Activated B cell treated with CpG ODN at 0.5 μM for 24 hours (primary cell): Measurements from ENCODE around the gene GRM2. TPM values are rescaled to one million over a fixed set of nuclear protein-coding genes. Genes with fewer than 3 reads are reported as not detected.
"Not testable (repeated sequence)": the region's sequence is repeated elsewhere in the genome, so short reads cannot be mapped to it uniquely, and the experiment has no call there.

Source experiments
- ATAC-seq: fragments of 200-7000 bp; cut with Tn5 transposase; one replicate; pipeline ENCODE4 v1.10.0; 2021; ENCODE audit warnings: low read depth, mild to moderate bottlenecking, moderate library complexity
- CTCF ChIA-PET: fragments of 350-600 bp; sonication (Branson Sonifier 250); formaldehyde crosslinking; loops from one replicate; lab custom pipeline; 2021; ENCODE audit warnings: antibody characterized with exemption; lab: Charles Lee
- POLR2A ChIA-PET: fragments of 350-600 bp; sonication (Branson Sonifier 250); formaldehyde crosslinking; loops from one replicate; lab custom pipeline; 2021; ENCODE audit warnings: antibody characterized with exemption; lab: Charles Lee
- DNase-seq: peaks from one replicate; pipeline ENCODE4 v3.0.0; 2022
- H3K27ac Mint-ChIP-seq: one replicate; pipeline ENCODE4 v1.8.0; 2020; ENCODE audit warnings: mixed read lengths
- H3K27me3 Mint-ChIP-seq: one replicate; pipeline ENCODE4 v1.8.0; 2021; ENCODE audit warnings: mixed read lengths
- H3K36me3 Mint-ChIP-seq: one replicate; pipeline ENCODE4 v1.8.0; 2021; ENCODE audit warnings: low read depth, mixed read lengths
- H3K4me1 Mint-ChIP-seq: one replicate; pipeline ENCODE4 v1.8.0; 2021; ENCODE audit warnings: mixed read lengths
- H3K4me3 Mint-ChIP-seq: one replicate; pipeline ENCODE4 v1.8.0; 2020; ENCODE audit warnings: mild to moderate bottlenecking, mixed read lengths
- H3K9me3 Mint-ChIP-seq: one replicate; pipeline ENCODE4 v1.8.0; 2020; ENCODE audit warnings: mixed read lengths
- CTCF ChIP-seq: fragments of 200-600 bp; IDR thresholded peaks from one replicate; pipeline ENCODE4 v1.8.0; 2022; ENCODE audit warnings: antibody characterized with exemption, mild to moderate bottlenecking
- intact Hi-C: fragments of 100-400 bp; cut with micrococcal nuclease; formaldehyde crosslinking; loops from one replicate; pipeline ENCODE4 v1.15.1; 2024
- total RNA-seq: library from RNA; stranded (reverse); gene quantifications from 2 replicates; pipeline ENCODE4 v1.2.3, GENCODE V29; 2022

The GRM2 gene
- total RNA-seq, 1 donor from 2014 or later, result 0.58 TPM

GRCh38 chr3:51739110-51739509 is 32.2 kb downstream of the GRM2 start:
- no peak for TF ChIP-seq CTCF
- peaks cover 4% of the 10 kb centered on the region for H3K4me1 Mint-ChIP-seq
- DNase-seq, result no peak
- peaks cover 41% of the 10 kb centered on the region for H3K27me3 Mint-ChIP-seq
- POLR2A ChIA-PET, result no interaction called here
- H3K36me3 Mint-ChIP-seq, result no peaks in the 10 kb centered on the region
- ATAC-seq, result no peak
- intact Hi-C loops, result no loop called here
- CTCF ChIA-PET, result no interaction called here
- no peak overlapping the region for H3K27ac Mint-ChIP-seq
- H3K4me3 Mint-ChIP-seq, result no peak overlapping the region
- H3K9me3 Mint-ChIP-seq, result no peaks in the 10 kb centered on the region

GRCh38 chr3:51742320-51742719 is 35.5 kb downstream of the GRM2 start:
- not testable (repeated sequence) for ATAC-seq

GRCh38 chr3:51742978-51743377 is 36.1 kb downstream of the GRM2 start:
- POLR2A ChIA-PET, H3K4me1 Mint-ChIP-seq, H3K4me3 Mint-ChIP-seq, H3K9me3 Mint-ChIP-seq, H3K27ac Mint-ChIP-seq, intact Hi-C loops, CTCF ChIA-PET, ATAC-seq, H3K36me3 Mint-ChIP-seq, DNase-seq: not testable (repeated sequence)
- peaks cover 23% of the 10 kb centered on the region for H3K27me3 Mint-ChIP-seq

More at GRCh38 chr3:51742320-51742719, 35.5 kb downstream of the GRM2 start:
- intact Hi-C loops, H3K9me3 Mint-ChIP-seq, DNase-seq, H3K4me3 Mint-ChIP-seq, H3K36me3 Mint-ChIP-seq, H3K27ac Mint-ChIP-seq, POLR2A ChIA-PET, H3K4me1 Mint-ChIP-seq: not testable (repeated sequence)
- CTCF ChIA-PET, result interaction anchor here (0.6 kb wide), 1 partner anchor 141 kb away, joined by 3 read pairs; no protein-coding TSS in a partner anchor
- H3K27me3 Mint-ChIP-seq, result peaks cover 29% of the 10 kb centered on the region

- no peak overlapping the region for H3K27ac Mint-ChIP-seq
- ATAC-seq (no peak), DNase-seq (no peak)
- CTCF ChIA-PET, result no interaction called here
- peaks cover 4% of the 10 kb centered on the region for H3K4me1 Mint-ChIP-seq
- intact Hi-C loops, result no loop called here
- no peak overlapping the region for H3K4me3 Mint-ChIP-seq
- POLR2A ChIA-PET, result no interaction called here
- H3K36me3 Mint-ChIP-seq, result no peaks in the 10 kb centered on the region
- peaks cover 9% of the 10 kb centered on the region for H3K27me3 Mint-ChIP-seq
- no peak for TF ChIP-seq CTCF
- no peaks in the 10 kb centered on the region for H3K9me3 Mint-ChIP-seq
These were observed 41.0 kb downstream of the GRM2 start for GRCh38 chr3:51747840-51748239.

- CTCF ChIA-PET, result no interaction called here
- no peaks in the 10 kb centered on the region for H3K36me3 Mint-ChIP-seq
- H3K9me3 Mint-ChIP-seq, result no peaks in the 10 kb centered on the region
- intact Hi-C loops, result no loop called here
- H3K4me3 Mint-ChIP-seq, result no peak overlapping the region
- DNase-seq (no peak), ATAC-seq (no peak)
- H3K27me3 Mint-ChIP-seq, result peaks cover 9% of the 10 kb centered on the region
- no peak for TF ChIP-seq CTCF
- H3K27ac Mint-ChIP-seq, result no peak overlapping the region
- POLR2A ChIA-PET, result no interaction called here
- H3K4me1 Mint-ChIP-seq, result peaks cover under 1% of the 10 kb centered on the region
These were observed 41.5 kb downstream of the GRM2 start for GRCh38 chr3:51748327-51748726.

- Mint-ChIP-seq H3K4me3 (no peak overlapping the region), H3K36me3 (no peaks in the 10 kb centered on the region), H3K9me3 (peaks cover 8% of the 10 kb centered on the region), H3K27me3 (peaks cover 14% of the 10 kb centered on the region), H3K27ac (no peak overlapping the region), H3K4me1 (no peaks in the 10 kb centered on the region)
- intact Hi-C loops, result no loop called here
- POLR2A ChIA-PET, result no interaction called here
- CTCF ChIA-PET, result no interaction called here
- DNase-seq, result no peak
- no peak for TF ChIP-seq CTCF
- no peak for ATAC-seq
These were observed 44.0 kb downstream of the GRM2 start for GRCh38 chr3:51750878-51751277.
